ENCODE results near the gene UBE2Z.
A peak's percentile ranks its signal among the peaks of the same experiment; 100 is the strongest.

The UBE2Z gene

GRCh38 chr17:48890086-48890485 is 18.1 kb upstream of the UBE2Z start:
- no peak for TF ChIP-seq CTCF (IDR thresholded peaks at IDR 0.05; ENCODE audit: insufficient read depth, low read depth, low read length, missing control alignments)
- no peak for DNase-seq (ENCODE audit: low read depth)
- no peak overlapping the region for H3K4me3 ChIP-seq (ENCODE audit: low read length)

GRCh38 chr17:48892940-48893645 is 15.1 kb upstream of the UBE2Z start:
- TF ChIP-seq CTCF (IDR thresholded peaks at IDR 0.05; ENCODE audit: insufficient read depth, low read depth, low read length, missing control alignments) = no peak
- DNase-seq (ENCODE audit: low read depth) = peak; percentile 33
- H3K4me3 ChIP-seq (ENCODE audit: low read length) = peak overlapping the region; percentile 93

GRCh38 chr17:48893646-48894508 is 14.3 kb upstream of the UBE2Z start:
- H3K4me3 ChIP-seq (ENCODE audit: low read length) = peak overlapping the region; percentile 93
- DNase-seq (ENCODE audit: low read depth) = no peak
- no peak for TF ChIP-seq CTCF (IDR thresholded peaks at IDR 0.05; ENCODE audit: insufficient read depth, low read depth, low read length, missing control alignments)

- H3K4me3 ChIP-seq (ENCODE audit: low read length) = no peak overlapping the region
- TF ChIP-seq CTCF (IDR thresholded peaks at IDR 0.05; ENCODE audit: insufficient read depth, low read depth, low read length, missing control alignments) = no peak
- no peak for DNase-seq (ENCODE audit: low read depth)
Measured at GRCh38 chr17:48894886-48895285, 13.3 kb upstream of the UBE2Z start.

- no peak for TF ChIP-seq CTCF (IDR thresholded peaks at IDR 0.05; ENCODE audit: insufficient read depth, low read depth, low read length, missing control alignments)
- H3K4me3 ChIP-seq (ENCODE audit: low read length) = no peak overlapping the region
- DNase-seq (ENCODE audit: low read depth) = peak; percentile 58
Measured at GRCh38 chr17:48901241-48901640, 7.0 kb upstream of the UBE2Z start.

- H3K4me3 ChIP-seq (ENCODE audit: low read length) = no peak overlapping the region
- DNase-seq (ENCODE audit: low read depth) = no peak
- TF ChIP-seq CTCF (IDR thresholded peaks at IDR 0.05; ENCODE audit: insufficient read depth, low read depth, low read length, missing control alignments) = no peak
Measured at GRCh38 chr17:48903401-48903800, 4.8 kb upstream of the UBE2Z start.
